Lower leg skin (tissue), 4 donors: Measurements from ENCODE around the gene TMEM130. TPM values are rescaled to one million over a fixed set of nuclear protein-coding genes. Genes with fewer than 3 reads are reported as not detected.

Experiments
- DNase-seq, 2 donors: peaks; one replicate each; pipeline ENCODE4 v3.0.0-alpha.2; 2019; ENCODE audit warnings: low spot score in 2 of 2
- H3K4me3 ChIP-seq: fragments of 200-600 bp; sonication (generic); 2 replicates; pipeline ENCODE4 v1.5.1; 2017; ENCODE audit warnings: mild to moderate bottlenecking, low read depth; ENCODE audit not compliant: poor library complexity, severe bottlenecking
- POLR2A ChIP-seq, 2 donors: fragments of 450-650 bp; IDR thresholded peaks; one replicate each; pipeline ENCODE4 v1.6.1; 2016 to 2017; ENCODE audit warnings: antibody characterized with exemption in 2 of 2, mild to moderate bottlenecking in 1 of 2, moderate library complexity in 1 of 2
- WGBS, 2 donors: methylation state at CpG; one replicate each; pipeline ENCODE4 v1.1.5; 2018; 5-methylcytosine and 5-hydroxymethylcytosine counted together
- intact Hi-C: fragments of 100-400 bp; cut with DNase I; formaldehyde crosslinking; loops from one replicate; pipeline ENCODE4 v1.15.0; 2023; ENCODE audit warnings: low total_unique reads
- total RNA-seq, 4 donors: library from RNA; depleted of rRNA; stranded (reverse); fragments of >200 nt; gene quantifications; one replicate each; pipeline ENCODE4 v1.1.0, GENCODE V29; 2016
- TF ChIP-seq, protein P1 (sequence below), 3 donors: fragments of 450-650 bp; IDR thresholded peaks; one replicate each; pipeline ENCODE4 v1.5.1; 2016; ENCODE audit warnings: antibody characterized with exemption in 3 of 3, mild to moderate bottlenecking in 3 of 3, moderate library complexity in 2 of 3

The TMEM130 gene
- total RNA-seq, 4 donors from 2014 or later = 0.10 to 3.4 TPM; not detected in 2

- no peak for TF ChIP-seq POLR2A (IDR thresholded peaks at IDR 0.05)
- TF ChIP-seq, protein P1, sequence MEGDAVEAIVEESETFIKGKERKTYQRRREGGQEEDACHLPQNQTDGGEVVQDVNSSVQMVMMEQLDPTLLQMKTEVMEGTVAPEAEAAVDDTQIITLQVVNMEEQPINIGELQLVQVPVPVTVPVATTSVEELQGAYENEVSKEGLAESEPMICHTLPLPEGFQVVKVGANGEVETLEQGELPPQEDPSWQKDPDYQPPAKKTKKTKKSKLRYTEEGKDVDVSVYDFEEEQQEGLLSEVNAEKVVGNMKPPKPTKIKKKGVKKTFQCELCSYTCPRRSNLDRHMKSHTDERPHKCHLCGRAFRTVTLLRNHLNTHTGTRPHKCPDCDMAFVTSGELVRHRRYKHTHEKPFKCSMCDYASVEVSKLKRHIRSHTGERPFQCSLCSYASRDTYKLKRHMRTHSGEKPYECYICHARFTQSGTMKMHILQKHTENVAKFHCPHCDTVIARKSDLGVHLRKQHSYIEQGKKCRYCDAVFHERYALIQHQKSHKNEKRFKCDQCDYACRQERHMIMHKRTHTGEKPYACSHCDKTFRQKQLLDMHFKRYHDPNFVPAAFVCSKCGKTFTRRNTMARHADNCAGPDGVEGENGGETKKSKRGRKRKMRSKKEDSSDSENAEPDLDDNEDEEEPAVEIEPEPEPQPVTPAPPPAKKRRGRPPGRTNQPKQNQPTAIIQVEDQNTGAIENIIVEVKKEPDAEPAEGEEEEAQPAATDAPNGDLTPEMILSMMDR (IDR thresholded peaks at IDR 0.05) = no peak
- 64 to 69% methylated on average over 3 of the region's 3 CpGs for WGBS, 2 donors
- intact Hi-C loops = no loop called here
- no peak overlapping the region for H3K4me3 ChIP-seq
- no peak for DNase-seq
These were observed 42.6 kb downstream of the TMEM130 start for GRCh38 chr7:98827258-98827657.

- WGBS, 2 donors = 7 to 16% methylated on average over 8 to 13 of the region's 13 CpGs
- no peak for DNase-seq
- TF ChIP-seq POLR2A (IDR thresholded peaks at IDR 0.05) = no peak
- intact Hi-C loops = no loop called here
- no peak overlapping the region for H3K4me3 ChIP-seq
These were observed 43.0 kb downstream of the TMEM130 start for GRCh38 chr7:98826811-98827231.

- intact Hi-C loops = no loop called here
- no peak for TF ChIP-seq POLR2A (IDR thresholded peaks at IDR 0.05)
- TF ChIP-seq, protein P1 (IDR thresholded peaks at IDR 0.05) = no peak
These were observed 43.4 kb downstream of the TMEM130 start for GRCh38 chr7:98826387-98826786.

DNA sequence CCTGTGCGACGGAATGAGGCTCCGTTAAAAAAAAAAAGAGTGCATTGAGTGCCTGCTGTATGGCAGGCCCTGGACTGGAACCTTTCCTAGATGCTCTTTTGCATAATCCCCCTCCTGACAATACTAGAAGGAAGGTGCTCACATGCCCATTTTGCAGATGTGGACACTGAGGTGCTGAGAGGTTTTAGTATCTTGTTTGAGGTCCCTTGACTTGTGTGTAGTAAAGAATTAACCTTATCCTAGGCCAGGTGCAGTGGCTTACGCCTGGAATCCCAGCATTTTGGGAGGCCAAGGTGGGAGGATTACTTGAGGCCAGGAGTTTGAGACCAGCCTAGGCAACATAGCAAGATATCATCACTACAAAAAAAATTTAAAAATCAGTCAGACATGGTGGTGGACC lies 46.6 kb downstream of the TMEM130 start:
- no peak overlapping the region for H3K4me3 ChIP-seq
- no peak for DNase-seq
- intact Hi-C loops = no loop called here
- TF ChIP-seq POLR2A (IDR thresholded peaks at IDR 0.05) = no peak
- TF ChIP-seq, protein P1 (IDR thresholded peaks at IDR 0.05) = no peak
- 88 to 94% methylated on average over 4 of the region's 4 CpGs for WGBS, 2 donors

More at GRCh38 chr7:98826387-98826786, 43.4 kb downstream of the TMEM130 start:
- DNase-seq = no peak
- 19 to 31% methylated on average over 20 of the region's 20 CpGs for WGBS, 2 donors
- H3K4me3 ChIP-seq = no peak overlapping the region

- DNase-seq = no peak
- intact Hi-C loops = no loop called here
- WGBS, 2 donors = 100% methylated on average over 1 of the region's 1 CpG
- no peak overlapping the region for H3K4me3 ChIP-seq
- no peak for TF ChIP-seq POLR2A (IDR thresholded peaks at IDR 0.05)
- TF ChIP-seq, protein P1 (IDR thresholded peaks at IDR 0.05) = no peak
These were observed 48.5 kb downstream of the TMEM130 start for GRCh38 chr7:98821348-98821747.

DNA sequence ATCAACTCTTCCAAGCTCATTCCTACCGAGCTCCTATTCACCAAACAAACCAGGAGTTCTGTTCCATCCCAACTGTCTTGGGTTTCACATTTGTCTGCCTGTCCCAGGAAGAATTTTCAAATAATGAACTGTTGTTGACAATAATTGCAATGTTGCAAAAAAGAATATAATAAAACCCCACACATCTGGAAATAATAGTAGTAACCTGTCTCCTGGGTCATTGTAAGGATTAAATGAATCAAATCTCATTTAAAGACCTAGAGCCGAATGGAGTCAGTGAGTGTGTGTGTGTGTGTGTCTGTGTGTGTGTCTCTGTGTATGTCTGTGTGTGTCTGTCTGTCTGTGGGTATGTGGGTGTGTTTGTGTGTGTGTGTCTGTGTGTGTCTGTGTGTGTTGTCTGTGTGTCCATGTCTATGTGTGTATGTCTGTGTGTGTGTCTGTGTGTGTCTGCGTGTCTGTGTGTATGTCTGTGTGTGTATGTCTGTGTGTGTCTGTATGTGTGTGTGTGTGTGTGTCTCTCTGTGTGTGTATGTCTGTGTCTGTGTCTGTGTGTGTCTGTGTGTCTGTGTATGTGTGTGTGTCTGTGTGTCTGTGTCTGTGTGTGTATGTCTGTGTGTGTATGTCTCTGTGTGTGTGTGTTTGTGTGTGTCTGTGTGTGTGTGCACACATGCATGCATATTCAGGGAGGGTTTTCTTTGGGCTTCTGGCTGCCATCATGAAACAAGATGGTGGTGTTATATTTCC lies 52.7 kb downstream of the TMEM130 start:
- no peak for TF ChIP-seq POLR2A (IDR thresholded peaks at IDR 0.05)
- no peak overlapping the region for H3K4me3 ChIP-seq
- no peak for DNase-seq
- intact Hi-C loops = no loop called here
- WGBS, 2 donors = 74 to 85% methylated on average over 3 of the region's 3 CpGs

DNA sequence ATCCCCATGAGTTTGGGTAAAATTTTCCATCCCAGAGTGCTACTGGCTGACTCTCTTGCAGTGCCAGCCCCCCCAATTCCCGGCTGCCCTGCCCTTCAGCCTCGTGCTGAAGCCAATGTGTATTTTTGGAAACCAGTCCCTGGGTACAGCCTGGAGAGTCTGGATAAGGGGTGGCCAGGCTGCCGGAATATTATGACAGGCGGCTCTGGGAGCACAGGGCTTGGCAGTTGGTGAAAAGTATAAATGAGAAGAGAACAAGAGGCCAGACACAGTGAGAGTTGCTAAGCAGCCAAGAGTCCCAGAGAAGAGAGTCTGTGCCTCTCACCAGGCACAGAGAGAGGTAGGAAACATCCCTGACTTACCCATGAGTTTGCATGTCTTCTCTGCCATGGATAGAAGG lies 53.6 kb downstream of the TMEM130 start:
- intact Hi-C loops = no loop called here
- TF ChIP-seq POLR2A (IDR thresholded peaks at IDR 0.05) = no peak
- TF ChIP-seq, protein P1 (IDR thresholded peaks at IDR 0.05) = no peak
- DNase-seq = no peak
- H3K4me3 ChIP-seq = no peak overlapping the region
- 55 to 74% methylated on average over 4 of the region's 4 CpGs for WGBS, 2 donors
